Suprapubic skin (tissue), 4 donors: ENCODE measurements around the gene STARD10. TPM values are rescaled to one million over a fixed set of nuclear protein-coding genes. Genes with fewer than 3 reads are reported as not detected.
A peak's percentile ranks its signal among the peaks of the same experiment; 100 is the strongest.
"Not testable (repeated sequence)": the region's sequence is repeated elsewhere in the genome, so short reads cannot be mapped to it uniquely, and the experiment has no call there.

Source experiments
- DNase-seq, 2 donors: peaks; one replicate each; pipeline ENCODE4 v3.0.0-alpha.2; 2019; ENCODE audit warnings: low spot score in 2 of 2
- H3K27ac ChIP-seq: fragments of 200-600 bp; sonication (generic); one replicate; pipeline ENCODE4 v1.5.1; 2019
- H3K27me3 ChIP-seq: fragments of 200-600 bp; sonication (generic); one replicate; pipeline ENCODE4 v1.5.1; 2019
- H3K36me3 ChIP-seq: fragments of 200-600 bp; sonication (generic); one replicate; pipeline ENCODE4 v1.5.1; 2019
- H3K4me1 ChIP-seq: fragments of 200-600 bp; sonication (generic); one replicate; pipeline ENCODE4 v1.5.1; 2019
- H3K4me3 ChIP-seq: fragments of 200-600 bp; sonication (generic); one replicate; pipeline ENCODE4 v1.5.1; 2019; ENCODE audit warnings: mild to moderate bottlenecking
- H3K9me3 ChIP-seq: fragments of 200-600 bp; sonication (generic); one replicate; pipeline ENCODE4 v1.5.1; 2019
- CTCF ChIP-seq, 2 donors: fragments of 200-600 bp in 1 of 2; fragments of 450-650 bp in 1 of 2; sonication (generic) in 1 of 2; IDR thresholded peaks; one replicate each; pipeline ENCODE4 v1.5.1; 2016 to 2019; ENCODE audit warnings: antibody characterized with exemption in 2 of 2, mild to moderate bottlenecking in 1 of 2, moderate library complexity in 1 of 2
- EP300 ChIP-seq: sonication (generic); formaldehyde crosslinking; IDR thresholded peaks from one replicate; pipeline ENCODE4 v1.6.1; 2017; ENCODE audit warnings: antibody characterized with exemption
- POLR2A ChIP-seq, 2 donors: fragments of 450-650 bp; IDR thresholded peaks; one replicate each; pipeline ENCODE4 v1.6.1; 2017; ENCODE audit warnings: antibody characterized with exemption in 2 of 2, mild to moderate bottlenecking in 2 of 2, moderate library complexity in 2 of 2
- POLR2AphosphoS5 ChIP-seq, 3 donors: sonication (generic); formaldehyde crosslinking; IDR thresholded peaks; one replicate each; pipeline ENCODE4 v1.6.1; 2017; ENCODE audit warnings: antibody characterized with exemption in 3 of 3
- WGBS: methylation state at CpG from one replicate; pipeline ENCODE4 v1.1.5; 2018; 5-methylcytosine and 5-hydroxymethylcytosine counted together
- total RNA-seq, 4 donors: library from RNA; depleted of rRNA; stranded (reverse); fragments of >200 nt; gene quantifications; one replicate each; pipeline ENCODE4 v1.1.0, GENCODE V29; 2016

The STARD10 gene
- total RNA-seq, 4 donors from 2014 or later: 76.3 to 83.0 (median 79.4) TPM

GRCh38 chr11:72807792-72808191 is 13.9 kb upstream of the STARD10 start:
- no peaks in the 10 kb centered on the region for H3K27me3 ChIP-seq
- TF ChIP-seq EP300 (no peak), POLR2A (IDR thresholded peaks at IDR 0.05) (no peak), POLR2AphosphoS5 (IDR thresholded peaks at IDR 0.05) (no peak), CTCF (IDR thresholded peaks at IDR 0.05) (no peak)
- peaks cover 17% of the 10 kb centered on the region for H3K4me1 ChIP-seq
- peak overlapping the region; percentile 45 for H3K27ac ChIP-seq
- H3K9me3 ChIP-seq: no peaks in the 10 kb centered on the region
- no peak overlapping the region for H3K4me3 ChIP-seq
- DNase-seq: no peak
- 83% methylated on average over 2 of the region's 2 CpGs for WGBS
- H3K36me3 ChIP-seq: peaks cover 12% of the 10 kb centered on the region

GRCh38 chr11:72807021-72807693 is 13.3 kb upstream of the STARD10 start:
- TF ChIP-seq POLR2AphosphoS5 (IDR thresholded peaks at IDR 0.05) (no peak), EP300 (no peak), CTCF (IDR thresholded peaks at IDR 0.05) (no peak), POLR2A (IDR thresholded peaks at IDR 0.05) (no peak)
- H3K4me3 ChIP-seq: no peak overlapping the region
- WGBS: 75% methylated on average over 5 of the region's 5 CpGs
- DNase-seq: no peak
- H3K4me1 ChIP-seq: peaks cover 11% of the 10 kb centered on the region
- H3K27ac ChIP-seq: peak overlapping the region; percentile 45
- H3K27me3 ChIP-seq: no peaks in the 10 kb centered on the region
- H3K36me3 ChIP-seq: peaks cover 12% of the 10 kb centered on the region
- no peaks in the 10 kb centered on the region for H3K9me3 ChIP-seq

GRCh38 chr11:72806378-72806777 is 12.5 kb upstream of the STARD10 start:
- not testable (repeated sequence) for H3K27me3 ChIP-seq, H3K27ac ChIP-seq, H3K4me3 ChIP-seq, DNase-seq, H3K4me1 ChIP-seq, H3K9me3 ChIP-seq
- WGBS: 92% methylated on average over 1 of the region's 1 CpG
- H3K36me3 ChIP-seq: peaks cover 12% of the 10 kb centered on the region

- TF ChIP-seq POLR2A (IDR thresholded peaks at IDR 0.05): no peak
- TF ChIP-seq CTCF (IDR thresholded peaks at IDR 0.05): no peak
- TF ChIP-seq POLR2AphosphoS5 (IDR thresholded peaks at IDR 0.05): no peak
- TF ChIP-seq EP300: no peak
- Histone ChIP-seq H3K27me3 (no peaks in the 10 kb centered on the region), H3K36me3 (peaks cover 12% of the 10 kb centered on the region), H3K4me1 (no peaks in the 10 kb centered on the region), H3K4me3 (no peak overlapping the region), H3K9me3 (no peaks in the 10 kb centered on the region), H3K27ac (no peak overlapping the region)
- 80% methylated on average over 6 of the region's 6 CpGs for WGBS
- no peak for DNase-seq
Measured at GRCh38 chr11:72805216-72805615, 11.4 kb upstream of the STARD10 start.

- Histone ChIP-seq H3K4me3 (no peak overlapping the region), H3K36me3 (no peaks in the 10 kb centered on the region), H3K27ac (no peak overlapping the region), H3K9me3 (no peaks in the 10 kb centered on the region), H3K27me3 (no peaks in the 10 kb centered on the region), H3K4me1 (no peaks in the 10 kb centered on the region)
- WGBS: 95% methylated on average over 6 of the region's 6 CpGs
- no peak for TF ChIP-seq POLR2A (IDR thresholded peaks at IDR 0.05)
- TF ChIP-seq CTCF (IDR thresholded peaks at IDR 0.05): no peak
- no peak for TF ChIP-seq EP300
- TF ChIP-seq POLR2AphosphoS5 (IDR thresholded peaks at IDR 0.05): no peak
- no peak for DNase-seq
Measured at GRCh38 chr11:72802822-72803221, 9.0 kb upstream of the STARD10 start.

GRCh38 chr11:72799441-72799840 is 5.6 kb upstream of the STARD10 start:
- no peak for DNase-seq
- no peak overlapping the region for H3K4me3 ChIP-seq
- no peaks in the 10 kb centered on the region for H3K9me3 ChIP-seq
- no peaks in the 10 kb centered on the region for H3K27me3 ChIP-seq
- 57% methylated on average over 4 of the region's 4 CpGs for WGBS
- H3K36me3 ChIP-seq: no peaks in the 10 kb centered on the region
- H3K27ac ChIP-seq: no peak overlapping the region
- TF ChIP-seq EP300 (no peak), POLR2A (IDR thresholded peaks at IDR 0.05) (no peak), CTCF (IDR thresholded peaks at IDR 0.05) (no peak), POLR2AphosphoS5 (IDR thresholded peaks at IDR 0.05) (no peak)
- peaks cover 2% of the 10 kb centered on the region for H3K4me1 ChIP-seq
